ENCODE data around the gene PDIK1L. TPM values are rescaled to one million over a fixed set of nuclear protein-coding genes. Genes with fewer than 3 reads are reported as not detected.

Gene PDIK1L
- total RNA-seq, 3 donors from 2014 or later (not counting 1 experiment from before 2014, with no cell fraction given), result 3.1 to 8.2 (median 8.1) TPM

GRCh38 chr1:26125946-26126320 is 14.3 kb downstream of the PDIK1L start:
- WGBS (ENCODE audit: insufficient coverage), result 29% methylated on average over 1 of the region's 1 CpG
- Histone ChIP-seq H3K9me3 (ENCODE audit: control insufficient read depth, insufficient read depth, low read length) (no peaks in the 10 kb centered on the region), H3K4me1 (ENCODE audit: control insufficient read depth, insufficient read depth, low read length) (peaks cover 15% of the 10 kb centered on the region), H3K27ac (ENCODE audit: low read length) (no peak overlapping the region), H3K36me3 (ENCODE audit: control insufficient read depth, insufficient read depth, low read length) (peaks cover 6% of the 10 kb centered on the region), H3K4me3 (ENCODE audit: low read length) (no peak overlapping the region), H3K27me3 (ENCODE audit: control insufficient read depth, insufficient read depth, low read length) (peaks cover 30% of the 10 kb centered on the region)
- peak overlapping the region; percentile 61 for H3K4me3 Mint-ChIP-seq
- no peak for ATAC-seq
- peak overlapping the region; percentile 79 to 82 for H3K27ac Mint-ChIP-seq
- TF ChIP-seq, protein P1, sequence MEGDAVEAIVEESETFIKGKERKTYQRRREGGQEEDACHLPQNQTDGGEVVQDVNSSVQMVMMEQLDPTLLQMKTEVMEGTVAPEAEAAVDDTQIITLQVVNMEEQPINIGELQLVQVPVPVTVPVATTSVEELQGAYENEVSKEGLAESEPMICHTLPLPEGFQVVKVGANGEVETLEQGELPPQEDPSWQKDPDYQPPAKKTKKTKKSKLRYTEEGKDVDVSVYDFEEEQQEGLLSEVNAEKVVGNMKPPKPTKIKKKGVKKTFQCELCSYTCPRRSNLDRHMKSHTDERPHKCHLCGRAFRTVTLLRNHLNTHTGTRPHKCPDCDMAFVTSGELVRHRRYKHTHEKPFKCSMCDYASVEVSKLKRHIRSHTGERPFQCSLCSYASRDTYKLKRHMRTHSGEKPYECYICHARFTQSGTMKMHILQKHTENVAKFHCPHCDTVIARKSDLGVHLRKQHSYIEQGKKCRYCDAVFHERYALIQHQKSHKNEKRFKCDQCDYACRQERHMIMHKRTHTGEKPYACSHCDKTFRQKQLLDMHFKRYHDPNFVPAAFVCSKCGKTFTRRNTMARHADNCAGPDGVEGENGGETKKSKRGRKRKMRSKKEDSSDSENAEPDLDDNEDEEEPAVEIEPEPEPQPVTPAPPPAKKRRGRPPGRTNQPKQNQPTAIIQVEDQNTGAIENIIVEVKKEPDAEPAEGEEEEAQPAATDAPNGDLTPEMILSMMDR (IDR thresholded peaks at IDR 0.05), result no peak
- no peaks in the 10 kb centered on the region for H3K36me3 Mint-ChIP-seq
- no peaks in the 10 kb centered on the region for H3K9me3 Mint-ChIP-seq
- peaks cover 23 to 42% of the 10 kb centered on the region in 2 donors for H3K27me3 Mint-ChIP-seq (ENCODE audit: low read depth in 2 of 2)
- intact Hi-C loops (cut with micrococcal nuclease), result loop anchor here (1.0 kb wide), 2 partner anchors 15 to 252 kb away; partner anchors contain the start of gene PDIK1L
- peaks cover 27% of the 10 kb centered on the region in 2 donors for H3K4me1 Mint-ChIP-seq
- no peak for DNase-seq

GRCh38 chr1:26126321-26127084 is 14.9 kb downstream of the PDIK1L start:
- Histone ChIP-seq H3K36me3 (ENCODE audit: control insufficient read depth, insufficient read depth, low read length) (peaks cover 6% of the 10 kb centered on the region), H3K27ac (ENCODE audit: low read length) (no peak overlapping the region), H3K4me1 (ENCODE audit: control insufficient read depth, insufficient read depth, low read length) (peaks cover 15% of the 10 kb centered on the region), H3K4me3 (ENCODE audit: low read length) (no peak overlapping the region), H3K27me3 (ENCODE audit: control insufficient read depth, insufficient read depth, low read length) (peaks cover 34% of the 10 kb centered on the region), H3K9me3 (ENCODE audit: control insufficient read depth, insufficient read depth, low read length) (no peaks in the 10 kb centered on the region)
- Mint-ChIP-seq H3K9me3 (no peaks in the 10 kb centered on the region), H3K4me1 (peaks cover 27% of the 10 kb centered on the region in 2 donors), H3K27ac (peak overlapping the region; percentile 79 to 82), H3K27me3 (ENCODE audit: low read depth in 2 of 2) (peaks cover 29 to 47% of the 10 kb centered on the region in 2 donors), H3K4me3 (peak overlapping the region; percentile 61), H3K36me3 (no peaks in the 10 kb centered on the region)
- peak; percentile 97 to 100 (median 99) for ATAC-seq
- DNase-seq, result peak in 1 of 2 donors; percentile 92
- intact Hi-C loops (cut with micrococcal nuclease), result loop anchor here (1.0 kb wide), 2 partner anchors 15 to 252 kb away; partner anchors contain the start of gene PDIK1L
- TF ChIP-seq, protein P1 (IDR thresholded peaks at IDR 0.05), result no peak
- 28% methylated on average over 6 of the region's 9 CpGs for WGBS (ENCODE audit: insufficient coverage)

DNA sequence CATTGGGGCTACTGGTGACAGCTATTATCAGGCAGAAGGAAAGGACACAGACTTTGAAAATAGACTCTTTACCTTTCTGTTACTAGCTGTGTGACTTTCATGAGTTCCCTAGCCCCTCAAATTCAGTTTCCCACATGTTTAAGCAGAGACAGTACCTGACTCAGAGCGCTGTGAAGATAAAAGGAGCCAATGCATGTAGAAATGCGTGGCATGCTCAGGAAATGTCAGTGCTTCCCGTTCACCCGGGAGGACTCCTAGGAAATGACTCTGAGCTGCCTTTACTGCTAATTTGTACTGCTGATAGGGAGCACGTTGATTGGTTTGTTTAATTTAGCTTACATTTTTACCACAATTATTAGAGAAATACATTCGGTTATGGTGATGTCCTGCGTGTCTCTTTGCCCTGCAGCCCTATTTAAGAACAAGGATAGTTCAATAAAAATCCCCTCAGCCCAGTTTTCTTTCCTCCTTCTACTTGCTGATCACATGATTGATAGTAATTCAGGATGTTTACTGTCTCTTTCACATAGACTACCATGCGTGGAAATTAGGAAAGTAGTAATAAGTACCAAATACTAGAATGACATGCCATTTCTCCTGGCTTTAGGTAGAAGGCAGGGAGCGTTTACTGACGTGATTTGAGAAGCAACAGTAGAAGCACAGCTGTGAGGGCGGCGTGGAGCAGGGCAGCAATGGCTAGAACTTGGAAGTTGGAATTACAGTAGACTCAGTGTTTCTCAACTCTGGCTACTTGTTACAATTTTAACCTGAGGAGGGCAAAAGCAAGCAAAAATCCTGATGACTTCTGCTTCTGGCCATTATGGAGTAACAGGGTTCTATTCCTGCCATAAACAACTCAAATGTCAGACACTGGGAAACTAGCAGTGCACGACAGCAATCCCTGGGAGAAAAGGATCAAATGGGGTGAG is 15.9 kb downstream of the PDIK1L start:
- no peaks in the 10 kb centered on the region for H3K9me3 ChIP-seq (ENCODE audit: control insufficient read depth, insufficient read depth, low read length)
- TF ChIP-seq, protein P1 (IDR thresholded peaks at IDR 0.05), result no peak
- peak in 1 of 2 donors; percentile 50 for DNase-seq
- peaks cover 6% of the 10 kb centered on the region for H3K36me3 ChIP-seq (ENCODE audit: control insufficient read depth, insufficient read depth, low read length)
- peaks cover 34% of the 10 kb centered on the region for H3K27me3 ChIP-seq (ENCODE audit: control insufficient read depth, insufficient read depth, low read length)
- ATAC-seq, result no peak
- H3K4me3 ChIP-seq (ENCODE audit: low read length), result no peak overlapping the region
- peaks cover 15% of the 10 kb centered on the region for H3K4me1 ChIP-seq (ENCODE audit: control insufficient read depth, insufficient read depth, low read length)
- intact Hi-C loops (cut with micrococcal nuclease), result no loop called here
- H3K27ac ChIP-seq (ENCODE audit: low read length), result no peak overlapping the region
- peaks cover 27% of the 10 kb centered on the region in 2 donors for H3K4me1 Mint-ChIP-seq
- no peak overlapping the region for H3K27ac Mint-ChIP-seq
- no peaks in the 10 kb centered on the region for H3K36me3 Mint-ChIP-seq
- H3K4me3 Mint-ChIP-seq, result no peak overlapping the region
- H3K27me3 Mint-ChIP-seq (ENCODE audit: low read depth in 2 of 2), result peaks cover 34 to 56% of the 10 kb centered on the region in 2 donors
- 54% methylated on average over 11 of the region's 13 CpGs for WGBS (ENCODE audit: insufficient coverage)
- H3K9me3 Mint-ChIP-seq, result no peaks in the 10 kb centered on the region
